Fibroblast of lung (primary cell): Measurements from ENCODE around the gene DOP1A.

Source experiments
- EZH2 ChIP-seq: IDR thresholded peaks from 2 replicates; pipeline ENCODE4 v1.5.1; 2012; ENCODE audit warnings: low read length, control low read depth, mild to moderate bottlenecking; ENCODE audit errors: missing control alignments
- TF ChIP-seq, protein P1 (sequence below), 2 donors: IDR thresholded peaks in 1 of 2; conservative IDR thresholded peaks in 1 of 2; 1 replicate in 1 of 2; 2 replicates in 1 of 2; pipeline ENCODE4 v1.5.1; 2011 to 2012; ENCODE audit warnings: low read length in 2 of 2, control low read depth in 1 of 2, inconsistent platforms in 1 of 2, low read depth in 1 of 2, mild to moderate bottlenecking in 1 of 2

DNA sequence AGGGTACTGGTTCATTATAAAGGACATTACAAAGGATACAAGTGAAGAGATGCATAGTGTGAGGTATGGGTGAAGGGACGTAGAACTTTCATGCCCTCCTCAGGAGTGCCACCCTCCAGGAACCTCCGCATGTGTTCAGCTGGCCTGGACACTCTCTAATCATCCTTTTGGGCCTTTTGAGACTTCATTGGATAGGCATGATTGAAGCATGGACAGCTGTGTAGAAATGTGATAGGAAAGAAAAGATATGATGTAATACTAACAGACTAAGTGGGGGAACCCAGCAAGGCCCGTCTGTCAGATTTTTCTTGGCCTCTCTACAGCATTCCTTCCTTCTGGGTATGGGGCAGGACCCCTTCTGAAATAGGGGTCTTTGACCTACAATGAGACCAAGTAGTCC is 31.1 kb downstream of the DOP1A start:
- no peak for TF ChIP-seq EZH2
- TF ChIP-seq, protein P1, sequence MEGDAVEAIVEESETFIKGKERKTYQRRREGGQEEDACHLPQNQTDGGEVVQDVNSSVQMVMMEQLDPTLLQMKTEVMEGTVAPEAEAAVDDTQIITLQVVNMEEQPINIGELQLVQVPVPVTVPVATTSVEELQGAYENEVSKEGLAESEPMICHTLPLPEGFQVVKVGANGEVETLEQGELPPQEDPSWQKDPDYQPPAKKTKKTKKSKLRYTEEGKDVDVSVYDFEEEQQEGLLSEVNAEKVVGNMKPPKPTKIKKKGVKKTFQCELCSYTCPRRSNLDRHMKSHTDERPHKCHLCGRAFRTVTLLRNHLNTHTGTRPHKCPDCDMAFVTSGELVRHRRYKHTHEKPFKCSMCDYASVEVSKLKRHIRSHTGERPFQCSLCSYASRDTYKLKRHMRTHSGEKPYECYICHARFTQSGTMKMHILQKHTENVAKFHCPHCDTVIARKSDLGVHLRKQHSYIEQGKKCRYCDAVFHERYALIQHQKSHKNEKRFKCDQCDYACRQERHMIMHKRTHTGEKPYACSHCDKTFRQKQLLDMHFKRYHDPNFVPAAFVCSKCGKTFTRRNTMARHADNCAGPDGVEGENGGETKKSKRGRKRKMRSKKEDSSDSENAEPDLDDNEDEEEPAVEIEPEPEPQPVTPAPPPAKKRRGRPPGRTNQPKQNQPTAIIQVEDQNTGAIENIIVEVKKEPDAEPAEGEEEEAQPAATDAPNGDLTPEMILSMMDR (conservative IDR thresholded peaks at IDR 0.05 in 1 of 2, IDR thresholded peaks at IDR 0.05 in 1 of 2; ENCODE audit: low read depth in 1 of 2, low read length in 2 of 2): no peak
